Inflammatory macrophage treated with lipopolysaccharide for 4 hours (primary cell): ENCODE data around the gene HDLBP.

Experiments
- DNase-seq: peaks from one replicate; pipeline ENCODE4 v3.0.0-alpha.2; 2020

Gene HDLBP

DNA sequence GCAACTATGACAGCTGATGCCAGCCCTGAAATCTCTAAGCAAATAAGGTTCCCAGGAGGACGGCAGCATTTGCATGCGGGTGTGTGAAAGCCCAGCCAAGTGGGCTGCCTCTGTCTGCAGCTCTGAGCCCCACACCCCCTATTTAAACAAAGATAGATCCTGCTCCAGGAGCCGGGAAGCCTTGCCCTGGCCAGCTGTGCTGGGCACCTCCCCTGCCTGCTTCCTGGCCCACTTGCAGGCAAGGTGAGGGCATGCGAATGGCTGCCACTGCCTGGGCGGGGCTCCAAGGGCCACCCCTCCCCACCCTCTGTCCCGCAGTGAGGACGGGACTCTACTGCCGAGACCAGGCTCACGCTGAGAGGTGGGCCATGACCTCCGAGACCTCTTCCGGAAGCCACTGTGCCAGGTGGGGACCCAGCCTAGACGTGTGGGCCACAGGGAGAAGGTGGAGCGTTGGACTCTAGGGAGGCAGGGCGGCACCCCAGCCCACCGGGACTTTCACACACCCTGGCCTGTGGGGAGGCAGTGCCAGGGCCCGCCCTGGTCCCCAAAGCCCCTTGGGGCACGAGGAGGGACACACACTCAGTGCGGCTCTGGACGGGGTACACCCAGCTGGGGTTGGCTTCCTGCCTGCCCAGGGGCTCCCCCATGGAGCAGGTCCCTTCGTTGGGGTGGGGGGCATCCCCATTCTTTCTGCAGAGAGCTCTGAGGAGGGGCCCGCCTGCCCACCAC, 126.9 kb downstream of the HDLBP start, which contains the start of gene ANO7:
Gene ANO7, plus strand, starts transcription at position 317 of the 732 bp plus-strand sequence. CDS start 1,387 bp downstream, outside the sequence.
- DNase-seq, result no peak

DNA sequence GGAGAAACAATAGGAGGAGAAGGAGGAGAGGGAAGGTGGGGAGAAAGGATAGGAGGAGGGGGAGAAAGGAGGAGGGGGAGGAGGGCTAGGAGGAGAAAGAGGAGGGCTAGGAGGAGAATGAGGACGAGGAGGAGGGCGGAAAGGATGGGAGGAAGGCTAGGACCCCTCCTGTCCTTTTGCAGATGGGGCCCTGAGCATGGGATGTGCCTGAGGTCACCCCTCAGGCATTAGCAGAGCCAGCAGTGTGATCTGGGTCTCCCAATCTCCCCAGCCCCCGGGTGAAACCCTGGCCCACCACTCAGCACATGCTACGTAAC, 127.6 kb downstream of the HDLBP start:
- no peak for DNase-seq

GRCh38 chr2:241187101-241187917, 128.2 kb downstream of the HDLBP start:
- DNase-seq, result no peak

GRCh38 chr2:241185961-241186360, 129.5 kb downstream of the HDLBP start:
- no peak for DNase-seq

DNA sequence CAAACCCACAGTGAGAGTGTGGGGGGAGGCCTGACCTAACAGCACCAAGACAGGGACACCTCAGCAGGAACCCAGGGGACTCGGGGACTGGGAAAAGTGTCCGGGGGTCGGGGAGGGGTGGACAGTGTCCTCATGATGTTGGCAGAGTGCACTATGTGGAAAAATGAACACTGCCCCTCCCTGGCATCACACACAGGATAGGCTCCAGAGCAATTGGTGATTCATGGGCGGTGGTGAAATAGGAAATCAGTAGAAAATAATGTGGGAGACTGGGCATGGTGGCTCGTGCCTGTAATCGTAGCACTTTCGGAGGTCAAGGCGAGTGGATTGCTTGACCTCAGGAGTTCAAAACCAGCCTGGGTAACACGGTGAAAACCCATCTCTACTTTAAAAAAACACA, 130.6 kb downstream of the HDLBP start:
- DNase-seq, result no peak

DNA sequence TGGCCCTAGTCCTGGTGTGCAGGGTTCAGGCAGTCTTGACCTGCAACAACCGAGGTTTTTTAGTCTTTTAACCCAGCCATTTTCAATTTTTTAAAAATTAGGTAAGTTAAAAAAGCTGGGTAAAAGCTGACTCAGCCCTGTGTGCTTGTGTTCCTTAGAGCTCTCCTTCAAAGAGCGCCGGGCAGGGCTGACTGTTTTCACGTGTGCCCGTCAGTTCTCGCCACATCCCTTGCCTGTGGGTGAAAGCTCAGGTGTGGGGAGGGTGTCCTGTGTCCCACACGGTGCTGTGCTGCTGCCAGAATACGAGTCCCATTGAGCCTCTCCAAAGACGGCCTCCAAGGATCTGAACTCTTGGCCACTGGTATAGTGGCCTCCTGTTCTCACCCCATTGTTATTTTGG, 132.3 kb downstream of the HDLBP start:
- DNase-seq, result no peak

GRCh38 chr2:241182531-241183133, 132.8 kb downstream of the HDLBP start:
- no peak for DNase-seq

- DNase-seq, result no peak
These were observed 133.3 kb downstream of the HDLBP start for GRCh38 chr2:241182126-241182525.

DNA sequence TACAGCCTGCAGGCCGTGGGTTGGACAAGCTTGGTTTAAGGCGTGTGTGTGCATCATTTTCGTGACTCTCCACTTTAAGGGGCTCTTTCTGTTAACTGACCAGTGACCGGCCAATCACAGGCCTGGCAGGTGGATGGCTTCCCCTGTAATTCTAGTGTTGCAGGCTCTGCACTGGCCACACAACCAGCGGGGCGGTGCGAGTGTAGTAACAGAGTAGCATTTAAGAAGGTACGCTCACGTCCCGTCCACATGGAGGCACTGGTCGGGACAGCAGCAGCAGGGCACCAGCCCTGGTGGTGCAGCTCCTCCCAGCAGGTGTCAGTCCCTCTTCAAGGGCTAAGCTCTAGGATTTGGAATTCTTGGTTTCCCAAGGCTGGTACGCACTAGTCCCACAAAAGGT, 135.0 kb downstream of the HDLBP start:
- DNase-seq, result no peak

DNA sequence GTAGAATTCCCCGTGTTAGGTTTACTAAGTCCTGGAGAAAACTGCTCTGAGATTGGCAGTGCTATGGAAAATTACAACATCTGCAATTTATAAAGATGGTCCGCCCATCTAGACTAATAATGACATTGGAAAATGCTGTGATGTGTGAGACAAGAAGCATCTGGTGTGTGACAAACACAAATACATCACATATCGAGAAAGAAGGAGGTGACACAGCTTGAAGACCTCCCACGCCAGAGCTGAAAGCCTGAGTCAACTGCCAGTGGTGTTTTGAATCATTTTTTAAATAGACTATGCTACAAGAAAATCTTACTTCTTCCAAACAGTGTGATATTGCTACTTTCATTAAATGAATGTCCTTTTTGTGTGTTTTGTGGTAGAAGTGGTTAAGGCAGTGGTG, 135.6 kb downstream of the HDLBP start:
- no peak for DNase-seq

DNA sequence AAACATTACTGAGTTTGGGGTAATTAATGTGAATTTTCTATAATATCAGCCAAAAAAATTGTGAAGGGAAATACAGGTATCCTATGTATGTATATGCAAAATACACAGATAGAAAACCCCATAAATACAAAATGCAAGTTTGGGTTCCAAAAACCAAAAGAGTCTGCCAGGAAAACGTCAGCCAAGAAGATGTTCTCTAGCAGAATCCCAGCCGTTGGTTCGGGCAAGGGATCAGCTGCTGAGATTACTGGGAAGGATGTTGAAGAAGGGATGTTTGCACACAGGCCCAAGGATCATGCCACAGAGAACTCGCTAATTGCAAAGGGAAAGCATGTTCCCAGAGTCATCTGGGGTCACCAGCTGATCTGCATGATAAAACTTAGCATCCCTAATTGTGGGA, 136.5 kb downstream of the HDLBP start:
- DNase-seq, result no peak

GRCh38 chr2:241177526-241178334, 137.7 kb downstream of the HDLBP start:
- no peak for DNase-seq
